Esophagus muscularis mucosa (tissue), 4 donors: ENCODE results near the gene ZNF682. TPM values are rescaled to one million over a fixed set of nuclear protein-coding genes. Genes with fewer than 3 reads are reported as not detected.
"Not testable (repeated sequence)": the region's sequence is repeated elsewhere in the genome, so short reads cannot be mapped to it uniquely, and the experiment has no call there.

ENCODE experiments used
- DNase-seq: peaks from one replicate; pipeline ENCODE4 v3.0.0-alpha.2; 2017; ENCODE audit errors: extremely low spot score
- H3K27ac ChIP-seq, 4 donors: fragments of 200-600 bp; sonication (generic); replicated peaks in 1 of 4; 1 replicate in 3 of 4; 2 replicates in 1 of 4; pipeline ENCODE4 v1.5.1; 2016 to 2019; ENCODE audit warnings: mild to moderate bottlenecking in 1 of 4
- H3K27me3 ChIP-seq, 4 donors: fragments of 200-600 bp; sonication (generic); one replicate each; pipeline versions ENCODE4 v1.5.1 to v1.6.0; 2016 to 2019
- H3K36me3 ChIP-seq, 4 donors: fragments of 200-600 bp; sonication (generic); one replicate each; pipeline ENCODE4 v1.5.1; 2016 to 2019
- H3K4me1 ChIP-seq, 4 donors: fragments of 200-600 bp; sonication (generic); one replicate each; pipeline ENCODE4 v1.5.1; 2016 to 2019
- H3K4me3 ChIP-seq, 4 donors: fragments of 200-600 bp; sonication (generic); 1 replicate in 2 of 4; 2 replicates in 2 of 4; pipeline ENCODE4 v1.5.1; 2016 to 2019; ENCODE audit warnings: mild to moderate bottlenecking in 4 of 4, moderate library complexity in 1 of 4
- H3K9me3 ChIP-seq, 4 donors: fragments of 200-600 bp; sonication (generic); 1 replicate in 3 of 4; 2 replicates in 1 of 4; pipeline ENCODE4 v1.5.1; 2016 to 2019
- CTCF ChIP-seq, 3 experiments: fragments of 200-600 bp in 2 of 3; fragments of 450-650 bp in 1 of 3; sonication (generic) in 2 of 3; IDR thresholded peaks; one replicate each; pipeline ENCODE4 v1.5.1; 2017 to 2019; ENCODE audit warnings: antibody characterized with exemption in 3 of 3, mild to moderate bottlenecking in 2 of 3, moderate library complexity in 1 of 3
- EP300 ChIP-seq: sonication (generic); formaldehyde crosslinking; IDR thresholded peaks from one replicate; pipeline ENCODE4 v1.6.1; 2017; ENCODE audit warnings: antibody characterized with exemption
- POLR2A ChIP-seq: fragments of 450-650 bp; IDR thresholded peaks from one replicate; pipeline ENCODE4 v1.6.1; 2017; ENCODE audit warnings: antibody characterized with exemption, moderate library complexity, mild to moderate bottlenecking, low read depth
- POLR2AphosphoS5 ChIP-seq, 2 donors: sonication (generic); formaldehyde crosslinking; IDR thresholded peaks; one replicate each; pipeline ENCODE4 v1.6.1; 2017; ENCODE audit warnings: antibody characterized with exemption in 2 of 2
- WGBS: methylation state at CpG from one replicate; pipeline ENCODE4 v1.1.5; 2018; 5-methylcytosine and 5-hydroxymethylcytosine counted together
- intact Hi-C: fragments of 100-400 bp; cut with DNase I; formaldehyde crosslinking; loops from one replicate; pipeline ENCODE4 v1.15.1; 2023
- small RNA-seq, 3 donors: library from RNA; depleted of rRNA; stranded (forward); fragments of <200 nt; gene quantifications; one replicate each; pipeline ENCODE3, GENCODE V24; 2016
- total RNA-seq, 4 donors: library from RNA; depleted of rRNA; stranded (reverse); fragments of >200 nt; gene quantifications; one replicate each; pipeline versions ENCODE4 v1.1.0 to v1.2.1, GENCODE V29; 2016

The ZNF682 gene
- total RNA-seq, 4 donors from 2014 or later = 1.4 to 3.7 (median 2.5) TPM

GRCh38 chr19:19959151-19959799 is 80.0 kb downstream of the ZNF682 start:
- intact Hi-C loops = loop anchor here (5.0 kb wide), 1 partner anchor 427 kb away; no protein-coding TSS in a partner anchor
- TF ChIP-seq CTCF (IDR thresholded peaks at IDR 0.05) (peak; percentile 59 to 76 (median 68)), POLR2AphosphoS5 (IDR thresholded peaks at IDR 0.05) (peak in 1 of 2 donors; percentile 36)
- WGBS = 12% methylated on average over 7 of the region's 9 CpGs

GRCh38 chr19:19957766-19958165 is 81.5 kb downstream of the ZNF682 start:
- not testable (repeated sequence) for H3K4me3 ChIP-seq, H3K27me3 ChIP-seq, H3K9me3 ChIP-seq, H3K36me3 ChIP-seq, H3K27ac ChIP-seq
- peaks cover 0 to 11% (median 4%) of the 10 kb centered on the region in 4 donors for H3K4me1 ChIP-seq
- intact Hi-C loops = loop anchor here (5.0 kb wide), 1 partner anchor 425 kb away; no protein-coding TSS in a partner anchor
- WGBS = 85% methylated on average over 8 of the region's 8 CpGs
- peak; percentile 7 for DNase-seq

More at GRCh38 chr19:19959151-19959799, 80.0 kb downstream of the ZNF682 start:
- not testable (repeated sequence) for H3K4me1 ChIP-seq, H3K9me3 ChIP-seq, H3K27ac ChIP-seq, H3K27me3 ChIP-seq, H3K36me3 ChIP-seq
- peak overlapping the region in 1 of 4 donors; percentile 18 for H3K4me3 ChIP-seq
- peak; percentile 91 for DNase-seq

GRCh38 chr19:19956434-19957075 is 82.8 kb downstream of the ZNF682 start:
- Histone ChIP-seq H3K9me3 (no peaks in the 10 kb centered on the region), H3K4me3 (no peak overlapping the region), H3K27me3 (peaks cover 0 to 4% (median 0%) of the 10 kb centered on the region in 4 donors), H3K36me3 (no peaks in the 10 kb centered on the region), H3K4me1 (peaks cover 0 to 11% (median 4%) of the 10 kb centered on the region in 4 donors), H3K27ac (no peak overlapping the region)
- intact Hi-C loops = loop anchor here (5.0 kb wide), 1 partner anchor 424 kb away; no protein-coding TSS in a partner anchor
- peak; percentile 85 for DNase-seq
- WGBS = 55% methylated on average over 5 of the region's 15 CpGs
- TF ChIP-seq POLR2A (no peak), CTCF (IDR thresholded peaks at IDR 0.05) (no peak), EP300 (no peak), POLR2AphosphoS5 (IDR thresholded peaks at IDR 0.05) (no peak)

GRCh38 chr19:19955208-19955607 is 84.1 kb downstream of the ZNF682 start:
- TF ChIP-seq EP300 (no peak), CTCF (IDR thresholded peaks at IDR 0.05) (no peak), POLR2AphosphoS5 (IDR thresholded peaks at IDR 0.05) (no peak), POLR2A (no peak)
- Histone ChIP-seq H3K4me1 (peaks cover 0 to 11% (median 4%) of the 10 kb centered on the region in 4 donors), H3K9me3 (no peaks in the 10 kb centered on the region), H3K27ac (no peak overlapping the region), H3K27me3 (peaks cover 0 to 4% (median 0%) of the 10 kb centered on the region in 4 donors), H3K4me3 (no peak overlapping the region), H3K36me3 (no peaks in the 10 kb centered on the region)
- intact Hi-C loops = loop anchor here (5.0 kb wide), 1 partner anchor 423 kb away; no protein-coding TSS in a partner anchor
- DNase-seq = peak; percentile 34
- 88% methylated on average over 9 of the region's 9 CpGs for WGBS

Small RNAs within 50 kb of the gene (small RNA-seq; reads per million reads assigned to genes)
- gene AC006539.3 = 0 reads per million in 3 donors

Other genes with a start within 250 kb of the ZNF682 start
- gene ZNF506, start 217.8 kb downstream of the ZNF682 start, total RNA-seq = 10 to 100 TPM; 18.5 to 24.1 (median 20.6) TPM
- gene ZNF253, start 173.6 kb downstream of the ZNF682 start, total RNA-seq = 1 to 10 TPM; 5.1 to 7.1 (median 6.1) TPM
- gene ZNF93, start 138.6 kb downstream of the ZNF682 start, total RNA-seq = 1 to 10 TPM; 1.2 to 4.1 (median 2.1) TPM
- gene ZNF90, start 38.5 kb upstream of the ZNF682 start, total RNA-seq = 1 to 10 TPM in 1 of 4 donors, under 1 TPM in 3; 0.66 to 1.4 (median 0.77) TPM
- 1 to 10 TPM; 3.5 to 4.2 (median 3.9) TPM for gene ZNF486, start 127.7 kb upstream of the ZNF682 start, total RNA-seq